ENCODE results near the gene MGAT5. TPM values are rescaled to one million over a fixed set of nuclear protein-coding genes. Genes with fewer than 3 reads are reported as not detected.

MGAT5 gene
- total RNA-seq, 2 experiments from 2014 or later = 44.5 to 44.9 TPM

DNA sequence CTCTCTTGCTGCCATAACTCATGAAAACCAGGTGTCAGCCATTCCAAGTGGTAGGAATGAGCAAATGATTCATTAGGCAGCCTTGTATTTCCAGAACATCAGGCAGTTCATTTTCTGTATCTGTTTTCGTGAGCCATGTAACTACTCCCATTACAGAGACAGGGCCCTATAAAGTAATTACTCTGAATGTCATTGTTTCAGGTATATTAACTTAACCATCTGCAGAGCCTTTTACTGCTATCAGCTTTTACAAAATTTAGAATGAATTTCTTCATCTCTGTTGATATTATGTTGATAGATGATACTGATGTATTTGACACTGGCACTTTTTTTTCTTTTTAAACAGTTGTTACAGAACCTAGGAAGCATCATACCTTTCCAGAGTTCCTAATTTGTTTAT lies 69.9 kb downstream of the MGAT5 start:
- no peak overlapping the region for H3K27ac Mint-ChIP-seq
- H3K27me3 Mint-ChIP-seq = no peaks in the 10 kb centered on the region
- H3K9me3 Mint-ChIP-seq = no peaks in the 10 kb centered on the region
- H3K36me3 Mint-ChIP-seq (ENCODE audit: low read depth) = peaks cover 36% of the 10 kb centered on the region
- no peak overlapping the region for H3K4me3 Mint-ChIP-seq
- CTCF ChIA-PET = interaction anchor here (1.1 kb wide), 1 partner anchor 88 kb away, joined by 3 read pairs; no protein-coding TSS in a partner anchor
- POLR2A ChIA-PET = no interaction called here
- DNase-seq = no peak
- peaks cover 39% of the 10 kb centered on the region for H3K4me1 Mint-ChIP-seq

DNA sequence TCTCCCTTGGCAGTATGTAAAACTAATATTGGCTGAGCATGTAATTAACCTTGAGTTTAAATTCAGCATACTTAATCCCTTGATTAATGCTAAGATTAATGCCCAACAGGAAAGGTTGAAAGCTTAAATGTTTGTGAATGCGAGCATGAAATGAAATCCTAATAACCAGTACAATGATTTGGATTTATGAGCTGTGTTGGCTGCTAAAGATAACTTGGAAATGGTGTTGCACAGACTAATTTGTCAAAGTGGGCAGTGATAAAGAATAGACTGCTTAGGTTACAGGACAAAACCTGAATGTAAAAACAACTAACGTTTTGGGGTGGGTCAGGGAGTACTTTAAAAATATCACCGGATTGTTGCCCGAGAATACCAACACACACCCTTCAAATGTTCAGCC lies 70.6 kb downstream of the MGAT5 start:
- peaks cover 30% of the 10 kb centered on the region for H3K36me3 Mint-ChIP-seq (ENCODE audit: low read depth)
- H3K4me3 Mint-ChIP-seq = no peak overlapping the region
- POLR2A ChIA-PET = no interaction called here
- CTCF ChIA-PET = interaction anchor here (1.1 kb wide), 1 partner anchor 87 kb away, joined by 3 read pairs; no protein-coding TSS in a partner anchor
- H3K9me3 Mint-ChIP-seq = no peaks in the 10 kb centered on the region
- DNase-seq = no peak
- no peak overlapping the region for H3K27ac Mint-ChIP-seq
- H3K4me1 Mint-ChIP-seq = peaks cover 37% of the 10 kb centered on the region
- no peaks in the 10 kb centered on the region for H3K27me3 Mint-ChIP-seq

DNA sequence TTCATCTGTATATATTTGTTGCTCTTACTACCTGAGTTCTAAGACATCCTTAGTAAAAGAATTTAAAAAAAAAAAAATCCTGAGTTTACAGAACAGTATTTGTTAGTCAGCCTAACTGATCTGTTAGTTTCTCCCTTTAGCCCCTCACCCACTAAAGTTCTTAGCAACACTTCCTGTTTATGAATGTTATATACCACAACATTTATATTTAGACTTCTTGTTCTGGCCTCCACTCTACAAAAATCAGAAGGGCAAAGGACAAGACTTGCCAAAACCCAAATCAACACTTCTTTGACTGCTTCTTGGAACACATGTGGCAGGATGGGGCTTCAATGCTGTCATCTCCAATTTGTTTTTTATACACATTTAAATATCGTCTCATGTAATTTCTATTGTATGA lies 71.1 kb downstream of the MGAT5 start:
- ChIA-PET POLR2A (no interaction called here), CTCF (no interaction called here)
- Mint-ChIP-seq H3K27ac (no peak overlapping the region), H3K9me3 (no peaks in the 10 kb centered on the region), H3K4me1 (peaks cover 33% of the 10 kb centered on the region), H3K4me3 (no peak overlapping the region), H3K27me3 (no peaks in the 10 kb centered on the region), H3K36me3 (ENCODE audit: low read depth) (peaks cover 25% of the 10 kb centered on the region)
- DNase-seq = no peak

DNA sequence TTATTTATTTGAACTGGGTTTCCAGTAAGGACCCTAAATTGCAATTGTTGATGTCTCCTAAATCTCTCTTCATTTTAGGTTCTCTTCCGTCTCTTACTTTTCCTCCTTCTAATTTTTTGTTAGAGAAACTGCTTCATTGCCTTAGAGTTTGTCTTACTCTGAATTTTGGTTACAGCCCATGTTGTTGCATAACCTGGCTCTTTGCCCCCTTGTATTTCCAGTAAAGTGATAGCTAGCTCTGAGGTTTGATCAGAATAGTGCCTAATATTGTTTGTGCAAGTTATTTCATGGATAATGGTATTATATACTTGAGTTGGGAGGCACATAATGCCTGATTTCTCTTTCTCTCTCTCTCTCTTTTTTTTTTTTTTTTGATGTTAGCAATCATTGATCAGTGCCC lies 71.8 kb downstream of the MGAT5 start:
- Mint-ChIP-seq H3K36me3 (ENCODE audit: low read depth) (peaks cover 24% of the 10 kb centered on the region), H3K4me3 (no peak overlapping the region), H3K27ac (no peak overlapping the region), H3K27me3 (no peaks in the 10 kb centered on the region), H3K4me1 (peaks cover 26% of the 10 kb centered on the region), H3K9me3 (no peaks in the 10 kb centered on the region)
- ChIA-PET POLR2A (no interaction called here), CTCF (no interaction called here)
- no peak for DNase-seq

DNA sequence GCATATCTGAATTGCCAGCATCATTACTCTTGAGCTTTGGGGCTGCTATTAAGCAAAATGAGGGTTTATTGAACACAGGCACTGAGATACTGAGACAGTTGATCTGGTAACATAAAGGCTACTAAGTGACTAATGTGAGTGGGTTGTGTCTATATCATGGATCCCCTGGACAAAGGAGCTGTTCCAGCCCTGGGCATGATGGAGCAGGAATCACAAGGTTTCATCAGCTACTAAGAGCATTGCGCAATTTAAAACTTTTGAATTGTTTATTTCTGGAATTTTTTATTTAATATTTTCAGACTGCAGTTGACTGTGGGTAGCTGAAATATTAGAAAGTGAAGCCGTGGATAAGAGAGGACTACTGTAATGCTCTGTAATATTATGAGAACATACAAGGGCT lies 73.5 kb downstream of the MGAT5 start:
- POLR2A ChIA-PET = interaction anchor here (0.9 kb wide), 1 partner anchor 59 kb away, joined by 3 read pairs; no protein-coding TSS in a partner anchor
- no peaks in the 10 kb centered on the region for H3K27me3 Mint-ChIP-seq
- H3K27ac Mint-ChIP-seq = no peak overlapping the region
- CTCF ChIA-PET = no interaction called here
- peaks cover 9% of the 10 kb centered on the region for H3K9me3 Mint-ChIP-seq
- peaks cover 32% of the 10 kb centered on the region for H3K36me3 Mint-ChIP-seq (ENCODE audit: low read depth)
- no peak overlapping the region for H3K4me3 Mint-ChIP-seq
- no peak for DNase-seq
- H3K4me1 Mint-ChIP-seq = peaks cover 9% of the 10 kb centered on the region

DNA sequence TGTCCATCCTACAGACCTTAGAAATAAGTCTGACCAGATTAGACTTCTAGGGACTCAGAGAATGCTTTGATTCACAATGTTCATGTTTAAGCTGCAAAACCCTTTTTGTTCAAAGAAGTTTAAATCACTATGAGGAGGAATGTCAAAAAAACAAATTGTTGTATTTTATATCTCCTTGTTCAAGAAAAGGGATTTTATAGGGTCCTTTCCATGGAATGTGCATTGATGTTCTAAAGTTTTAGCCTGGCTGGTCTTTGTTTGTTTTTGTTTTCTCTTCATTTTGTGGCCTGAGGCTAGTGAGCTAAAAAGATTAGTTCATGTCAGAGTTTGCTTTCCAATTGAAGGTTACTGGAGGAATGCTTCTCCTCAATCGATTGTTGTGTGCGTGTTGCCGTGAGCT lies 77.2 kb downstream of the MGAT5 start:
- ChIA-PET POLR2A (no interaction called here), CTCF (no interaction called here)
- Mint-ChIP-seq H3K27ac (no peak overlapping the region), H3K4me1 (no peaks in the 10 kb centered on the region), H3K27me3 (no peaks in the 10 kb centered on the region), H3K36me3 (ENCODE audit: low read depth) (peaks cover 18% of the 10 kb centered on the region), H3K9me3 (peaks cover 9% of the 10 kb centered on the region), H3K4me3 (no peak overlapping the region)
- no peak for DNase-seq

DNA sequence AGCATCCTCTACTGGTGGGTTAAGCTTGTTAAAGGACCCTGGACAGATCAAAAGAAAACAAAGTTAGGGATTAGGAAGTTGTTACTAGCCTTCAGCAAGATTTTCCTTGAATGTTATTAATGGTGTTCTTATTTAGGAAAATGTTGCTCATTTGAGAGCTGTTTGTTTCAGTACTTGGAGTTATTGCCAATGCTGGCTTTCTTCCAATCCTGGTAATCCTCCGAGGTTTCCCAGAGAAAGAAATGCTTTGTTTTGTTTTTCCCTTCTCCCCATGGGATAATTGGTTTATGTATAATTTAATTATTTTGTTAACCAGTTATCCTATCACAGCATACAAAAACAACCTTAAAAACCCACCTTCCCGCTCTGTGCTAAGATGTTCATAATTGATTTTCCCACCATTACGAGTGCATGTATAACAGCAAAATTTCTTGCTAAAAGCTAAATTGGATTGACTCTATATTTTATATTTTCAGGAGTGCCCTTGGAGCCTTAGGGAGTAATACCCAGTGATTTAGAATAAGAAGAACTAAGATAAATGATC lies 79.8 kb downstream of the MGAT5 start:
- Mint-ChIP-seq H3K27me3 (no peaks in the 10 kb centered on the region), H3K4me1 (no peaks in the 10 kb centered on the region), H3K4me3 (no peak overlapping the region), H3K9me3 (peaks cover 9% of the 10 kb centered on the region), H3K27ac (no peak overlapping the region), H3K36me3 (ENCODE audit: low read depth) (peaks cover 19% of the 10 kb centered on the region)
- POLR2A ChIA-PET = no interaction called here
- CTCF ChIA-PET = no interaction called here
- DNase-seq = no peak

DNA sequence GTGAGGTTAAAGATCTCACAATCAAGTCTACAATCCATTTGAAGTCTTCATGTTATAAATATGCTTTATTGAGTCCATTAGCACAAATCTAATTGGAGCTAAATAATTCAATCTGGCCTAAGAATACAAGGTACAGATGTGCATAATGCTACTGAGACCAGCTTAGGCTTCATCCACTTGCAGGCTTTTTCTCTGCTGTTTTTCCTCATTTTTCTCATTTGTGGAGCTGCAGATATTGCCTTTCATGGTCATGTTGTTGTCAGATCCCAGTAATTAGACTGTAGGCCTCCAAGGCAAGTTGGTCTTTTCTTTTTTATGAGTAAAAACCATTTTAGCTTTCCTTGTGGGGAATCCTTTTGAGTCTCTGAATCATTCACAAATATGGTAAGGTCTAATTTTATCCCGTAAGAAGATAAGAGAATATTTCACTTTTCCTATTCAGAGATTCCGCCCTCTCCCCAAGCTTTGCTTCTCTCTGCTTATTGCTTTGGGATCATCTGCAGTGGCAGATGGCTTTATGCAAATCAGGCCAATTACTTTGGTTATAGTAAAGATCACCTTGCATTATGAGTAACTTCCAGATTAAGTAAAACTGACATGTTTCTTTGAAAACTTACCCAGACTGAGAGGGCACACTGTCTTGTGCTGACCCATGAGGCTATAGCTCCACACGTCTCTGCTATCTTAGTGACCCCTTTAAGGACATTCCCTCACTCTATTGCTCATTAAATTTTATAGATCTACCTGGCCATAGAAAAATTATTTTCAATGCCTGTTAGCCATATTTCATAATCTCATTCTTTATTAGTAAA lies 80.9 kb downstream of the MGAT5 start:
- H3K9me3 Mint-ChIP-seq = peaks cover 9% of the 10 kb centered on the region
- H3K4me1 Mint-ChIP-seq = no peaks in the 10 kb centered on the region
- H3K27me3 Mint-ChIP-seq = no peaks in the 10 kb centered on the region
- no peak overlapping the region for H3K27ac Mint-ChIP-seq
- H3K36me3 Mint-ChIP-seq (ENCODE audit: low read depth) = peaks cover 25% of the 10 kb centered on the region
- POLR2A ChIA-PET = interaction anchor here (0.8 kb wide), 1 partner anchor 18 kb away, joined by 3 read pairs; no protein-coding TSS in a partner anchor
- DNase-seq = no peak
- CTCF ChIA-PET = no interaction called here
- H3K4me3 Mint-ChIP-seq = no peak overlapping the region

DNA sequence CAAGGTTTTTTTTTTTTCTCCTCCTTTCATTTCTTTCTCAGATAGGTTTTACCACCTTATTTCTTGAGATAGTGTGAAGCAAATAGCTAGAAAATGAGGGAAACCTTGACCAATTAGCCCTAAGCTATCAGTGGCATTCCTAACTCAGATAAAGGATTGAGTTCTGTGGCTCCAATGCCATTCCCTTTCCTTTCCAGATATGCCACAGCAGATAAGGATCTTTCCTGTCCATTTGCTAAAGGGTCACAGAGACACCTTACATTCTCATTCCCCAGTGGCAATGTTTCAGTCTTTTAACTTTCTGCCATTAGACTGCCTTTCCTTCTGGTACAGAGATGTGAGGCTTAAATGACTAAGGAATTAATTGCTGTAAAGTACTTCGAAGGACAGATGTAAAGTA lies 81.7 kb downstream of the MGAT5 start:
- ChIA-PET CTCF (no interaction called here), POLR2A (no interaction called here)
- peaks cover 9% of the 10 kb centered on the region for H3K9me3 Mint-ChIP-seq
- no peaks in the 10 kb centered on the region for H3K27me3 Mint-ChIP-seq
- H3K4me3 Mint-ChIP-seq = no peak overlapping the region
- no peaks in the 10 kb centered on the region for H3K4me1 Mint-ChIP-seq
- no peak for DNase-seq
- H3K27ac Mint-ChIP-seq = no peak overlapping the region
- peaks cover 27% of the 10 kb centered on the region for H3K36me3 Mint-ChIP-seq (ENCODE audit: low read depth)

DNA sequence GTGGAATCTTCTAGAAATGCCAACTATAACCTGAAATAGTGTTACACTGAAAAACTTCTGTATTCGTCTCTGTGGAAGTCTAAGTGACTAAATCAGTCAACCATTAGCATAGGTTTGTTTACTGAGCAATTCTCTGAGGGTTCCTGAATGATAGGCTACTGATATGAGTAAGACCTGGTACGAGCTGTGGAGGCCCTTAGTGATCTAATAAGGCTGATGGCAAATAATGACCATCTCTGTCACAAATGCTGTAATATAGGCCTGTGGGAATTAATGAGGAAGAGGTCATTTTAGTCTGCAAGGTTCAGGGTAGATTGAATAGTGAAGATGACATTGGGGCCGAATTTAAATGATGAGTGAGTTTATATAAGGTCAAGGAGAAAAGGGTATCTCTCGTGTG lies 82.5 kb downstream of the MGAT5 start:
- CTCF ChIA-PET = no interaction called here

DNA sequence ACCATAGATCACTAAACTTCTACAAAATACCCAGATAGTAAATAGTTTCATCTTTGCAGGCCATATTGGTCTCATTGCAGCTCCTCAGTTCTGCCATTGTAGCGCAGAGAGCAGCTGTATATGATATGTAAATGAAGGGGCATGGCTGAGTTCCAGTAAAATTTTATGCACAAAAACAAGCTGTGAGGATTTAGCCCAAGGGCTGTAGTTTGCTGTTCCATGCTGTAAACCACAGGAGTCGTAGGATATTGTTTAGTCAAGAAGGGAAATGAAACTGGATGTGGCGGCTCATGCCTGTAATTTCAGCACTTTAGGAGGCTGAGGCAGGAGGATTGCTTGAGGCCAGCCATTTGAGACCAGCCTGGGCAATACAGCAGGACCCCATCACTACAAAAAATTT lies 83.0 kb downstream of the MGAT5 start:
- POLR2A ChIA-PET = no interaction called here
- no peak overlapping the region for H3K4me3 Mint-ChIP-seq
- CTCF ChIA-PET = no interaction called here
- no peaks in the 10 kb centered on the region for H3K4me1 Mint-ChIP-seq
- H3K9me3 Mint-ChIP-seq = no peaks in the 10 kb centered on the region
- DNase-seq = no peak
- no peaks in the 10 kb centered on the region for H3K27me3 Mint-ChIP-seq
- H3K27ac Mint-ChIP-seq = no peak overlapping the region
- H3K36me3 Mint-ChIP-seq (ENCODE audit: low read depth) = peaks cover 23% of the 10 kb centered on the region

More for the DNA sequence above, 82.5 kb downstream of the MGAT5 start:
- POLR2A ChIA-PET = no interaction called here
- no peaks in the 10 kb centered on the region for H3K27me3 Mint-ChIP-seq
- no peak overlapping the region for H3K27ac Mint-ChIP-seq
- no peak for DNase-seq
- H3K36me3 Mint-ChIP-seq (ENCODE audit: low read depth) = peaks cover 22% of the 10 kb centered on the region
- no peaks in the 10 kb centered on the region for H3K4me1 Mint-ChIP-seq
- H3K4me3 Mint-ChIP-seq = no peak overlapping the region
- H3K9me3 Mint-ChIP-seq = peaks cover 4% of the 10 kb centered on the region

DNA sequence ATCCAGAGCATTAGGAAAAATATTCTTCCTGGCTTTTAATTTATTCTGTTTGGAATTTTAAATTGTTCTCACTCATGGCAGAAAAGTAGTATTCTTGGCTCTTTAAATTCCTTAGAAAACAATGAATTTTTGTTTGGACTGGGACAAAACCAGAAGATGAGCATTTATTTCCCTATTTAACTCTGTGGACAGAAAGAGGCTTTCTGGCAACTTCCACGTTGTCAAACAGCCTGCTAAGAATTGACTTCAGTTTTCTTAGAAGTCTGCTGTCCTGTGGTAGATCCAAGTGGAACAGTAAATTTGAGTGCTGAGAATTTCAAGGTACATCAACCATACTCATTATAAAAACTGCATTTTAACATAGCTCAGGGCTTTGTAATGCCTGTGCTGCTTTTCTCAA lies 83.8 kb downstream of the MGAT5 start:
- POLR2A ChIA-PET = no interaction called here
- Mint-ChIP-seq H3K4me3 (no peak overlapping the region), H3K4me1 (no peaks in the 10 kb centered on the region), H3K27me3 (no peaks in the 10 kb centered on the region), H3K36me3 (ENCODE audit: low read depth) (peaks cover 26% of the 10 kb centered on the region), H3K9me3 (no peaks in the 10 kb centered on the region), H3K27ac (no peak overlapping the region)
- CTCF ChIA-PET = no interaction called here
- DNase-seq = no peak

DNA sequence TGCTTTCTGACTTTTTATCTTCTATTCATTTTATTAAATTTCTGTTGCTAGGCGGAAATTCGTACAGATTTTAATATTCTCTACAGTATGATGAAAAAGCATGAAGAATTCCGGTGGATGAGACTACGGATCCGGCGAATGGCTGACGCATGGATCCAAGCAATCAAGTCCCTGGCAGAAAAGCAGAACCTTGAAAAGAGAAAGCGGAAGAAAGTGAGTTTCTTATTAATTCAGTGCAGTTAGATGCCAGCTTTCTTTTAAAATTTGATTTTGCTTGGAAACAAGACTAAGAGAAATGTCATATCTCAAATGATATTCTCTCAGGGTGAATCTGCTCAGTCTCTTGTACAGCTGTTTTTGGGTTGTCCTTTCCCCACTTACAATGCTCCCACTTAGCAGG lies 84.3 kb downstream of the MGAT5 start:
- Mint-ChIP-seq H3K4me1 (no peaks in the 10 kb centered on the region), H3K27me3 (no peaks in the 10 kb centered on the region), H3K4me3 (no peak overlapping the region), H3K27ac (no peak overlapping the region), H3K9me3 (no peaks in the 10 kb centered on the region), H3K36me3 (ENCODE audit: low read depth) (peaks cover 31% of the 10 kb centered on the region)
- CTCF ChIA-PET = no interaction called here
- POLR2A ChIA-PET = no interaction called here
- no peak for DNase-seq

DNA sequence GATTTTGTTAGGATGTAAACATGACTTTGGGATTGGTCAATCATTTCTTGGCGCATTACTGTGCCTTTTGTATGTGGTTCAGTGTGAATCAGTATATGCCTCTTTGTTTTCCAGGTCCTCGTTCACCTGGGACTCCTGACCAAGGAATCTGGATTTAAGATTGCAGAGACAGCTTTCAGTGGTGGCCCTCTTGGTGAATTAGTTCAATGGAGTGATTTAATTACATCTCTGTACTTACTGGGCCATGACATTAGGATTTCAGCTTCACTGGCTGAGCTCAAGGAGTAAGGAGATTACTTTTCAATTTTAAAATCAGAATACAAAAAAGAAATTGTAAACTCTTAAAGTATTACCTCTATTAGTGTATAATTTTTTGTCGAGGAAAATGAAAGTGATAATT lies 87.6 kb downstream of the MGAT5 start:
- CTCF ChIA-PET = interaction anchor here (0.5 to 1.1 kb wide), 2 partner anchors 96 to 145 kb away, joined by 3 to 4 read pairs; no protein-coding TSS in a partner anchor
- H3K36me3 Mint-ChIP-seq (ENCODE audit: low read depth) = peaks cover 45% of the 10 kb centered on the region
- no peak overlapping the region for H3K27ac Mint-ChIP-seq
- no peaks in the 10 kb centered on the region for H3K27me3 Mint-ChIP-seq
- POLR2A ChIA-PET = no interaction called here
- no peak overlapping the region for H3K4me3 Mint-ChIP-seq
- no peaks in the 10 kb centered on the region for H3K4me1 Mint-ChIP-seq
- DNase-seq = no peak
- no peaks in the 10 kb centered on the region for H3K9me3 Mint-ChIP-seq

All from activated CD4-positive, alpha-beta memory T cell treated with anti-CD3 and anti-CD28 coated beads, Interleukin-2, amount 10 ng/mL, durations not matched to agents 7 days and 5 days (primary cell).